ENCODE data around the gene ACACA. TPM values are rescaled to one million over a fixed set of nuclear protein-coding genes. Genes with fewer than 3 reads are reported as not detected.

The ACACA gene
- total and polyA plus RNA-seq, 12 donors, result 18.2 to 112 (median 70.4) TPM

DNA sequence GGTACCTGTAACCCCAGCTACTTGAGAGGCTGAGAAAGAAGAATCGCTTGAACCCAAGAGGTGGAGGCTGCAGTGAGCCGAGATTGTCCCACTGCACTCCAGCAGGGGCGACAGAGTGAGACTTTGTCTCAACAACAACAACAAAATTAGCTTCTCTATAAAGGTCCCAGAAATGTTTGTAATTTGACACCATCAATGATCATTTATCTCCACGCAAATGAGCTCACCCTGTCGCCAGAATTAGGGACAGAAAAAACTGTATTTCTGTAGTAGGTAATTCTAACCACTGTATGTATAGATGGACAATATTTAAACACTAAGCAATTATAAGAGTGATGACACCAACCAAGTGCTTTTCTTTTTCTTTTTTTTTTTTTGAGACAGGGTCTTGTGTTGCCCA is 20.2 kb downstream of the ACACA start:
- intact Hi-C loops (cut with DNase I), result no loop called here
- no peaks in the 10 kb centered on the region for H3K27me3 ChIP-seq
- H3K9me3 ChIP-seq (replicated peaks in 1 of 3), result no peaks in the 10 kb centered on the region
- no peaks in the 10 kb centered on the region for H3K4me1 ChIP-seq (replicated peaks in 1 of 2)
- no peak overlapping the region for H3K4me3 ChIP-seq
- DNase-seq, result no peak
- no peaks in the 10 kb centered on the region for H3K36me3 ChIP-seq (replicated peaks in 1 of 2)
- WGBS, 4 donors, result 88 to 94% (median 90%) methylated on average over 5 of the region's 5 CpGs
- TF ChIP-seq, protein P1, sequence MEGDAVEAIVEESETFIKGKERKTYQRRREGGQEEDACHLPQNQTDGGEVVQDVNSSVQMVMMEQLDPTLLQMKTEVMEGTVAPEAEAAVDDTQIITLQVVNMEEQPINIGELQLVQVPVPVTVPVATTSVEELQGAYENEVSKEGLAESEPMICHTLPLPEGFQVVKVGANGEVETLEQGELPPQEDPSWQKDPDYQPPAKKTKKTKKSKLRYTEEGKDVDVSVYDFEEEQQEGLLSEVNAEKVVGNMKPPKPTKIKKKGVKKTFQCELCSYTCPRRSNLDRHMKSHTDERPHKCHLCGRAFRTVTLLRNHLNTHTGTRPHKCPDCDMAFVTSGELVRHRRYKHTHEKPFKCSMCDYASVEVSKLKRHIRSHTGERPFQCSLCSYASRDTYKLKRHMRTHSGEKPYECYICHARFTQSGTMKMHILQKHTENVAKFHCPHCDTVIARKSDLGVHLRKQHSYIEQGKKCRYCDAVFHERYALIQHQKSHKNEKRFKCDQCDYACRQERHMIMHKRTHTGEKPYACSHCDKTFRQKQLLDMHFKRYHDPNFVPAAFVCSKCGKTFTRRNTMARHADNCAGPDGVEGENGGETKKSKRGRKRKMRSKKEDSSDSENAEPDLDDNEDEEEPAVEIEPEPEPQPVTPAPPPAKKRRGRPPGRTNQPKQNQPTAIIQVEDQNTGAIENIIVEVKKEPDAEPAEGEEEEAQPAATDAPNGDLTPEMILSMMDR (IDR thresholded peaks at IDR 0.05), result no peak
- no peak for TF ChIP-seq POLR2A (IDR thresholded peaks at IDR 0.05)
- H3K27ac ChIP-seq, result no peak overlapping the region

DNA sequence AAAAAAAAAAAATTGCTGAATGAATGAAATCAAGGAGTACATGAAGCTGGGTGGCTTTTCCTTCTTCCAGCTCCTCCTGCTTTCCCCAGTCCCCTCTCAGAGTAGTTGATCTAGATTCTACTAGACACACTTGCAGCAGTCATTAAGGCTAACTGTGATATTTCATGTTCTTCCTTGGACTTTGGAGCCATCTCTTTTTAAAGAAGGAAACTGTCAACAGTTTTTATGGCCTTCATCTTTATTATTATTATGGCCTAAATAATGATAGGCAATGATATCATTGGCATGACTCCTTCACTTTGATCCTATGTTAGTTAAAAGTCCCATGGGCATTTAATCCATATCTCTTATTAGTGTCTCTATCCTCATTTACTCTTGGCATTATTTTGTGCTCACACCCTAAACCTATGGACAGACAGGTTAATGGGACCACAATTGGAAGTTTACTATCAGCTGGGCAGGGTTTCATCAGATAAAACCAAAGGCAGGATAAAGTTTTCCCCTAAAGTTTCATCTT is 21.1 kb downstream of the ACACA start:
- DNase-seq, result no peak
- intact Hi-C loops (cut with DNase I), result no loop called here
- Histone ChIP-seq H3K4me1 (replicated peaks in 1 of 2) (no peaks in the 10 kb centered on the region), H3K4me3 (no peak overlapping the region), H3K27me3 (no peaks in the 10 kb centered on the region), H3K27ac (no peak overlapping the region), H3K9me3 (replicated peaks in 1 of 3) (no peaks in the 10 kb centered on the region), H3K36me3 (replicated peaks in 1 of 2) (no peaks in the 10 kb centered on the region)
- TF ChIP-seq POLR2A (IDR thresholded peaks at IDR 0.05), result no peak
- TF ChIP-seq, protein P1 (IDR thresholded peaks at IDR 0.05), result no peak

DNA sequence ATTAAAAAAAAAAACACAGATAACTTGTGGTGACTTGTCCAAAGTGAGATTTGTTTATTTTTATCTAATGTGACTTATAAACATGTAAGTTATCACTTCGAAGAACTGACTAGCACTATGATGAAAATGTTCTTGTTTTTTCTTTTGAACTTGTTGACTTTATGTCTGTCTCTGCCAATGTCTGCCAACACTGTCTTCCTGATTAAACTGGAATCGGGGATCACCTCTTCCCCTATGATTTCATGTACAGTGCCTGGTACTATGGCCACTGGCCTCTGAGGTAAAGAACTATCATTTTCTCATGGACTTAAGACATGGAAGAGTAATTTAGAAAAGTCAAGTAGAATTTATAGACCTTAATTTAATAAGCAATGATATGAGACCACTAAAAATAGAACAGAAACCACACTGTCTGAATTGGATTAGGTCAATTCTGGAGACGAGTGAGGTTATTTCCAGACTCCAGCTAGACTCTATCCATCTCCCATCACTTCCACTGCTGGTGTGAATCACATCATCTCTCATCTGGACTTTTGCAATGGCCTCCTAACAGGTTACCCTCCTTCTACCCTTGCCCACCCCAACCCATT is 22.0 kb downstream of the ACACA start:
- intact Hi-C loops (cut with DNase I), result no loop called here
- no peaks in the 10 kb centered on the region for H3K27me3 ChIP-seq
- no peaks in the 10 kb centered on the region for H3K36me3 ChIP-seq (replicated peaks in 1 of 2)
- TF ChIP-seq POLR2A (IDR thresholded peaks at IDR 0.05), result no peak
- TF ChIP-seq, protein P1 (IDR thresholded peaks at IDR 0.05), result no peak
- H3K4me1 ChIP-seq (replicated peaks in 1 of 2), result no peaks in the 10 kb centered on the region
- H3K9me3 ChIP-seq (replicated peaks in 1 of 3), result no peaks in the 10 kb centered on the region
- 73 to 83% (median 76%) methylated on average over 3 of the region's 3 CpGs for WGBS, 4 donors
- no peak overlapping the region for H3K27ac ChIP-seq
- DNase-seq, result no peak
- H3K4me3 ChIP-seq, result no peak overlapping the region

DNA sequence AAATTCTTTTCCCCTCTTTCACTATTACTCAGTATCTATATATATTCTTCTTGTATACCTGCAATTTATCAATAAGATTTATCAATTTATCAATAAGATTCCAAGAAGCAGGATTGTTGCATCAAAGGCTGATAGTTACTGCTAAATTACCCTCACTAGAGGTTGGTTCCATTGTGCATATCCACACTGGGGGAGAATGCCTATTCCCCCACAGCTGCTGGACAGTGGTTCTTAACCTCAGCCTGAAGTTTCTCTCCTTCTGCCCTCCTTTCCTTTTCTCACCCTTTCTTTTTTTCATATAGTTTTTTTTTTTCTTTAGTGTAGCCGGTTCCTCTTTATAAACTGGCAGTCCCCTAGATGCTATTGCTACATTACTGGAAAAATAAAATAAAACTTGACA is 24.6 kb downstream of the ACACA start:
- no peaks in the 10 kb centered on the region for H3K27me3 ChIP-seq
- no peak overlapping the region for H3K4me3 ChIP-seq
- H3K27ac ChIP-seq, result no peak overlapping the region
- no peak for DNase-seq
- TF ChIP-seq POLR2A (IDR thresholded peaks at IDR 0.05), result no peak
- TF ChIP-seq, protein P1 (IDR thresholded peaks at IDR 0.05), result no peak
- H3K9me3 ChIP-seq (replicated peaks in 1 of 3), result no peaks in the 10 kb centered on the region
- WGBS, 4 donors, result 93 to 100% (median 97%) methylated on average over 1 of the region's 1 CpG
- H3K36me3 ChIP-seq (replicated peaks in 1 of 2), result no peaks in the 10 kb centered on the region
- no peaks in the 10 kb centered on the region for H3K4me1 ChIP-seq (replicated peaks in 1 of 2)
- intact Hi-C loops (cut with DNase I), result no loop called here

All from adrenal gland (tissue), 12 donors.